GM19397 (cell line): ENCODE data around the gene OR10G2.
"Not testable (repeated sequence)": the region's sequence is repeated elsewhere in the genome, so short reads cannot be mapped to it uniquely, and the experiment has no call there.

Source experiments
- ATAC-seq: cut with Tn5 transposase; IDR thresholded peaks from one replicate; pipeline ENCODE4 v1.9.1; 2021; ENCODE audit warnings: mild to moderate bottlenecking, moderate library complexity; ENCODE audit not compliant: unreplicated experiment

OR10G2 gene

DNA sequence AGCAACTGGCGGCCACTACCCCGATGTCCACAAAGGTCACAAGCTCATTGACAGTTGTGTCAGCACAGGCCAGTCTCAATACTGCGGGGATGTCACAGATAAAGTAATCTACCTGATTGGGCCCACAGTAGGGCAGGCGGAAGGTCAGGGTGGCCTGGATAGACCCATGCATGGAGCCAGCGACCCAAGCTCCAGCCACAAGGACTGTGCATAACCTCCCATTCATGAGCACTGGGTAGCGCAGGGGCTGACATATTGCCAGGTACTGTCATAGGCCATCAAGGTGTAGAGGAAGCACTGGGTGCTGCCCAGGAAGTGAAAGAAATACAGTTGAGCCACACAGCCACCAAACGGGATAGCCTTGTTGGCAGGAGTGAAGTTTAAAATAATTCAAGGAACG lies 32.6 kb downstream of the OR10G2 start:
- ATAC-seq, result not testable (repeated sequence)

DNA sequence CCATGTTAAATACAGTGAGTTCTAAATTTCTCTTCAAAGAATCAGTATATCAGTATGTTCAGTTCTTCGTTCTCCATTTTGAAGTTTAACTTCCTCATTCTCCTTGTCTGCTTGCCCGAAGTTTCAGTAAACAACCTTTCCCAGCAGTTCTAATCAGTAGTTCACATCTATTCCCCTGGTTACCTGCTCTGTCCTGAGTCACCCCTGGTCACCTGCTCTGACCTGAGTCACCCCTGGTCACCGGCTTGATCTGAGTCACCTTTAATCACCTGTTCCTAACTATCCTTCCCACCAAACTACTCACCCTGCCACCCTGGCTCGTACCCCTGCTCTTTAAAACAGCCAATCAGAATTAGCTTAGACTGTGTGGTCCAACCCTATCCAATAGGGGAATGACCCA lies 45.4 kb downstream of the OR10G2 start:
- no peak for ATAC-seq
